HG03575 (cell line): Measurements from ENCODE around the gene ADAMTS10.
"Not testable (repeated sequence)": the region's sequence is repeated elsewhere in the genome, so short reads cannot be mapped to it uniquely, and the experiment has no call there.

Experiments used
- ATAC-seq: cut with Tn5 transposase; IDR thresholded peaks from one replicate; pipeline ENCODE4 v1.9.1; 2021; ENCODE audit not compliant: unreplicated experiment, insufficient number of reproducible peaks, low FRiP score; ENCODE audit errors: extremely low read depth

The ADAMTS10 gene

GRCh38 chr19:8601796-8602195, 8.7 kb downstream of the ADAMTS10 start:
- ATAC-seq, result no peak

- no peak for ATAC-seq
Measured at GRCh38 chr19:8600816-8601215, 9.7 kb downstream of the ADAMTS10 start.

- no peak for ATAC-seq
Measured at GRCh38 chr19:8600064-8600463, 10.5 kb downstream of the ADAMTS10 start.

GRCh38 chr19:8596168-8596567, 14.3 kb downstream of the ADAMTS10 start:
- ATAC-seq, result no peak

GRCh38 chr19:8595651-8596050, 14.9 kb downstream of the ADAMTS10 start:
- ATAC-seq, result no peak

GRCh38 chr19:8593931-8594330, 16.6 kb downstream of the ADAMTS10 start:
- no peak for ATAC-seq

GRCh38 chr19:8592231-8593009, 18.1 kb downstream of the ADAMTS10 start:
- no peak for ATAC-seq

GRCh38 chr19:8589177-8589714, 21.3 kb downstream of the ADAMTS10 start:
- ATAC-seq, result no peak

GRCh38 chr19:8585894-8586750, 24.4 kb downstream of the ADAMTS10 start:
- ATAC-seq, result no peak

- no peak for ATAC-seq
Measured at GRCh38 chr19:8584965-8585893, 25.3 kb downstream of the ADAMTS10 start.

GRCh38 chr19:8580710-8581281, 29.7 kb downstream of the ADAMTS10 start:
- no peak for ATAC-seq

GRCh38 chr19:8578642-8579265, 31.8 kb downstream of the ADAMTS10 start:
- no peak for ATAC-seq

- no peak for ATAC-seq
Measured at GRCh38 chr19:8577741-8578140, 32.8 kb downstream of the ADAMTS10 start.

GRCh38 chr19:8577247-8577646, 33.3 kb downstream of the ADAMTS10 start, which contains the start of gene MYO1F:
Gene MYO1F (minus strand): TSS chr19:8577442. CDS start chr19:8577309, 133 bp downstream.
- no peak for ATAC-seq

- no peak for ATAC-seq
Measured at GRCh38 chr19:8576273-8576993, 34.1 kb downstream of the ADAMTS10 start.

- no peak for ATAC-seq
Measured at GRCh38 chr19:8575467-8575997, 35.0 kb downstream of the ADAMTS10 start.

- ATAC-seq, result not testable (repeated sequence)
Measured at GRCh38 chr19:8574619-8574922, 35.9 kb downstream of the ADAMTS10 start.
